ENCODE measurements around the gene ARID1B.

The ARID1B gene

DNA sequence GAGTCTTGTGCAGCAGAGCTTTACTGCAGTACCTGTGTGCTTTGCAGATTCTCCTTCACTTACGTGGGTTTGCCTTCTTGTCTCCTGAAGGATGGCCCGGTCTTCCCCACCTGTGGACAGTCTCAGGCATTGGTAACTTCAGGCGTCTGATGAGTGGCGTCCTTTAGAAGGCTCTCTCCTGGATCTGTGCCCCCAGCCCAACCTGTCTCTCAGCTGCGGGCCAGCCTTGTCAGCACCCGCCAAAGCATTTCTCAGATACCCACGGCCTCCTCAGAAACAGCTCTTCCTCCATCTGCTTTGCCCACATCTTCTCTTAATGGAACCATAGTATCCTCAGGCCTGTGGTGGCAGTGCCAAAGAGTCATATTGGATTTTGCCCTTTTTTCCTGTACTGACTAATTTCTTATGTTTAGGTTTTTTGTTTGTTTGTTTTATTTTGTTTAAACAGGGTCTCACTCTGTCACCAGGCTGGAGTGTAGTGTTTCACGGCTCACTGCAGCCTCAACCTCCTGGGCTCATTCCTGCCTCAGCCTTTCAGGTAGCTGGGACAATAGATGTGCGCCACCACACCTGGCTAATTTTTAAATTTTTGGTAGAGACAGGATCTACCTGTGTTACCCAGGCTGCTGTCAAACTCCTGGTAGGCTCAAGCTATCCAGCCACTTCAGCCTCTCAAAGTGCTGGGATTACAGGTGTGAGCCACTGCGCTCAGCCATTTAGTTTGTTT is 96.6 kb downstream of the ARID1B start:
- H3K27ac ChIP-seq (ENCODE audit: low read depth, low read length, poor library complexity, severe bottlenecking), result no peak overlapping the region
- no peaks in the 10 kb centered on the region for H3K27me3 ChIP-seq (ENCODE audit: insufficient read depth, low read length)
- H3K4me3 ChIP-seq (ENCODE audit: low read depth, low read length, poor library complexity, severe bottlenecking), result no peak overlapping the region
- no peaks in the 10 kb centered on the region for H4K20me1 ChIP-seq (ENCODE audit: insufficient read depth, low read length)
- TF ChIP-seq, protein P1, sequence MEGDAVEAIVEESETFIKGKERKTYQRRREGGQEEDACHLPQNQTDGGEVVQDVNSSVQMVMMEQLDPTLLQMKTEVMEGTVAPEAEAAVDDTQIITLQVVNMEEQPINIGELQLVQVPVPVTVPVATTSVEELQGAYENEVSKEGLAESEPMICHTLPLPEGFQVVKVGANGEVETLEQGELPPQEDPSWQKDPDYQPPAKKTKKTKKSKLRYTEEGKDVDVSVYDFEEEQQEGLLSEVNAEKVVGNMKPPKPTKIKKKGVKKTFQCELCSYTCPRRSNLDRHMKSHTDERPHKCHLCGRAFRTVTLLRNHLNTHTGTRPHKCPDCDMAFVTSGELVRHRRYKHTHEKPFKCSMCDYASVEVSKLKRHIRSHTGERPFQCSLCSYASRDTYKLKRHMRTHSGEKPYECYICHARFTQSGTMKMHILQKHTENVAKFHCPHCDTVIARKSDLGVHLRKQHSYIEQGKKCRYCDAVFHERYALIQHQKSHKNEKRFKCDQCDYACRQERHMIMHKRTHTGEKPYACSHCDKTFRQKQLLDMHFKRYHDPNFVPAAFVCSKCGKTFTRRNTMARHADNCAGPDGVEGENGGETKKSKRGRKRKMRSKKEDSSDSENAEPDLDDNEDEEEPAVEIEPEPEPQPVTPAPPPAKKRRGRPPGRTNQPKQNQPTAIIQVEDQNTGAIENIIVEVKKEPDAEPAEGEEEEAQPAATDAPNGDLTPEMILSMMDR (IDR thresholded peaks at IDR 0.05; ENCODE audit: low read length), result no peak
- TF ChIP-seq EZH2 (IDR thresholded peaks at IDR 0.05; ENCODE audit: borderline replicate concordance, low read length), result no peak
- H3K9me2 ChIP-seq (ENCODE audit: low read depth, low read length), result no peaks in the 10 kb centered on the region
- H3K4me2 ChIP-seq (ENCODE audit: low read length), result no peak overlapping the region
- peaks cover 21% of the 10 kb centered on the region for H3K36me3 ChIP-seq (ENCODE audit: insufficient read depth, low read length)
- H2AFZ ChIP-seq (ENCODE audit: low read length), result no peak overlapping the region
- no peaks in the 10 kb centered on the region for H3F3A ChIP-seq (ENCODE audit: insufficient read depth, low read length)
- no peak overlapping the region for H3K9ac ChIP-seq (ENCODE audit: low read length)
- peaks cover 50% of the 10 kb centered on the region for H3K4me1 ChIP-seq (ENCODE audit: insufficient read depth, low read length, severe bottlenecking)
- H3K79me2 ChIP-seq (ENCODE audit: insufficient read depth, low read length), result peaks cover 94% of the 10 kb centered on the region
- no peaks in the 10 kb centered on the region for H3K9me3 ChIP-seq (ENCODE audit: low read length)

DNA sequence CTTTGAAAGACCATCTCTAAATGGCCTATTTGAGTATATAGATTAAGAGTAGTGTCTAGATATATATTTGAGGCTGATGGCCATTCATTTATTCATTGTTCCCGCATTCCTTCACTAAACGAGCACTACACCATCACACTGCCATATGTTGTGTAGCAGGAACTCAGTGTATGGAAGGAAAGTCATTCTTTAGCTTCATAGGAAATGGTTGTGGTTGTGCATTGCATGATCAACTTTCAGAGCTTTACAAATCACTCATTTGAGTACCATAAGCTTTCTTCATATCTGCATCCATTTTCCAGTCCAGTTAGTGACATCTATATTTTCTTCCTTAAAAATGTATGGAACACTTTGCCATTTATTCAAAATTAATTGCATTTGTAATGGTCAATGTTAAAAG is 97.9 kb downstream of the ARID1B start:
- TF ChIP-seq, protein P1 (IDR thresholded peaks at IDR 0.05; ENCODE audit: low read length), result no peak
- no peak for TF ChIP-seq EZH2 (IDR thresholded peaks at IDR 0.05; ENCODE audit: borderline replicate concordance, low read length)
- peaks cover 94% of the 10 kb centered on the region for H3K79me2 ChIP-seq (ENCODE audit: insufficient read depth, low read length)
- H3F3A ChIP-seq (ENCODE audit: insufficient read depth, low read length), result no peaks in the 10 kb centered on the region

DNA sequence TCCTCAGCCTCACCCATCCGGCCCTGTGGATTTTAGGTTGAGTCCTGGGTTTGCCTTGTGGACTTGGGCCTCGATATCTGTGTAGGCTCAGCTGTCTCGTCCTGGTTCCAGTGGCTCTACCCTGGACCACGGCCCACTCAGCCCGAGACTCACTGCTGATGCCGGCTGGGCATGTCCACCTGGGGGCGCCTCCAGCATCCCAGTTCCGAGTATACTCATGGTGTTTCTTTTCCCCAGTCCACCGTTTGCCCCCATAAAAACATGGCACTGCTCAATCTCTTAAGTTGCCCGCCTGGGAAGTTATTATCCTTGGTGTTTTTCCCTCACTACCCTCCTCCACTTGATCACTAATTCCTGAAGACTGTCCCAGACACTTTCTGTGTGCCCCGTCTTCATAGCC is 99.1 kb downstream of the ARID1B start:
- H4K20me1 ChIP-seq (ENCODE audit: insufficient read depth, low read length), result no peaks in the 10 kb centered on the region
- H3K27me3 ChIP-seq (ENCODE audit: insufficient read depth, low read length), result no peaks in the 10 kb centered on the region
- H3K4me3 ChIP-seq (ENCODE audit: low read depth, low read length, poor library complexity, severe bottlenecking), result no peak overlapping the region
- H3K27ac ChIP-seq (ENCODE audit: low read depth, low read length, poor library complexity, severe bottlenecking), result no peak overlapping the region
- H3K79me2 ChIP-seq (ENCODE audit: insufficient read depth, low read length), result peaks cover 92% of the 10 kb centered on the region
- no peak overlapping the region for H2AFZ ChIP-seq (ENCODE audit: low read length)
- no peaks in the 10 kb centered on the region for H3F3A ChIP-seq (ENCODE audit: insufficient read depth, low read length)
- no peaks in the 10 kb centered on the region for H3K9me2 ChIP-seq (ENCODE audit: low read depth, low read length)
- H3K36me3 ChIP-seq (ENCODE audit: insufficient read depth, low read length), result peaks cover 21% of the 10 kb centered on the region
- H3K9me3 ChIP-seq (ENCODE audit: low read length), result no peaks in the 10 kb centered on the region
- H3K4me2 ChIP-seq (ENCODE audit: low read length), result no peak overlapping the region
- H3K9ac ChIP-seq (ENCODE audit: low read length), result no peak overlapping the region
- peaks cover 55% of the 10 kb centered on the region for H3K4me1 ChIP-seq (ENCODE audit: insufficient read depth, low read length, severe bottlenecking)
- TF ChIP-seq EZH2 (IDR thresholded peaks at IDR 0.05; ENCODE audit: borderline replicate concordance, low read length), result no peak
- TF ChIP-seq, protein P1 (IDR thresholded peaks at IDR 0.05; ENCODE audit: low read length), result peak; percentile 52; the same call in 1 of the 2 replicates

More for the DNA sequence above, 97.9 kb downstream of the ARID1B start:
- H4K20me1 ChIP-seq (ENCODE audit: insufficient read depth, low read length), result no peaks in the 10 kb centered on the region
- H3K4me2 ChIP-seq (ENCODE audit: low read length), result no peak overlapping the region
- no peak overlapping the region for H3K4me3 ChIP-seq (ENCODE audit: low read depth, low read length, poor library complexity, severe bottlenecking)
- peaks cover 21% of the 10 kb centered on the region for H3K36me3 ChIP-seq (ENCODE audit: insufficient read depth, low read length)
- no peak overlapping the region for H2AFZ ChIP-seq (ENCODE audit: low read length)
- no peak overlapping the region for H3K9ac ChIP-seq (ENCODE audit: low read length)
- H3K27ac ChIP-seq (ENCODE audit: low read depth, low read length, poor library complexity, severe bottlenecking), result no peak overlapping the region
- H3K9me3 ChIP-seq (ENCODE audit: low read length), result no peaks in the 10 kb centered on the region
- no peaks in the 10 kb centered on the region for H3K9me2 ChIP-seq (ENCODE audit: low read depth, low read length)
- no peaks in the 10 kb centered on the region for H3K27me3 ChIP-seq (ENCODE audit: insufficient read depth, low read length)
- peaks cover 54% of the 10 kb centered on the region for H3K4me1 ChIP-seq (ENCODE audit: insufficient read depth, low read length, severe bottlenecking)

Data from OCI-LY1 (cell line).